Erythroblast (primary cell): ENCODE results near the gene TNNI3K.

Experiments
- GATA1 ChIP-seq: IDR thresholded peaks from 2 replicates; pipeline ENCODE4 v1.6.1; 2011; ENCODE audit warnings: low read depth, mild to moderate bottlenecking, control low read depth, low read length, moderate library complexity
- POLR2A ChIP-seq: IDR thresholded peaks from 2 replicates; pipeline ENCODE4 v1.6.1; 2011; ENCODE audit warnings: mild to moderate bottlenecking, low read length

DNA sequence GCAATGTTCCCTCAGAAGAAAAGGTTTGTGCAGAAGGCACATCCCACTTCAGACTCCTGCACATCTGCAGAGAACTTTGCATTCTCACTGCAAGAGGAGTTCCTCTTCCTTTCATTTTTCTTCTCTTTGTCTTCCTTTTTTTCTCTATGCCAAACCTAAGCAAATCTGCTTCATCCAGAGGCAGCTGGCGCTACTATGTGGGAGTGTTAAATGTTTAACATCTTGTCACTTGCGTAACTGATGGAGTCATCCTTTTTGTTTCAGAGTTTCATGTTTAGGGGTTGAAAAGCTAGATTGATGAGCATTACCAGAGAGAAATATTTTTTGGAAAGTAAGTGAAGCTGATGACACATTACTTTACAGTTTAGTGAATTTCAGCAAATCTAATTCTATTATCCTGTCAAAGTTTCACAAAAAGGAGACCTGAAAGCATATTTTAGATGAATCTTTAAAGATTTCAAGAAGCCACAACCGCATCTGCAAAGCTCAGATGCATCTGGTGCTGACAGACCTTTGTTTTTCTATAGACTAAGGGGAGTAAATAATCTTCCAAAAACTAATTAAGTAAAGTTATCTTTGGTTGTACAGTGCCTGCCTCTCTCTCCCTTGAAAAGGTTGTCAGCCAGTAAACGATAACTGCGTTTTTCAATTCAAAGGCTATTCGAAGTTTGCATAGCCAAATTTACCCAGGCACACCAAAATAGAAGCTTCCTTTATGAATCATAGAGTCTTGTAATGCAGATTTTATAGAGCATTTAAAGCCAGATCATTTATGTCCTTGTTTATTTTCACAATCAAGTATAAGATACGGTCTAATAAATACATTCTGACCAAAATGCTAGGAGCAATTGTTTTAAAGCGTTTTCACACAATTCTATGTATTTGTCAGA is 278.5 kb downstream of the TNNI3K start:
- no peak for TF ChIP-seq POLR2A
- TF ChIP-seq GATA1, result no peak
